ENCODE results near the gene ZNF484. TPM values are rescaled to one million over a fixed set of nuclear protein-coding genes. Genes with fewer than 3 reads are reported as not detected.

Gene ZNF484
- total and polyA plus RNA-seq, 2 donors (not counting 3 experiments of a cell fraction or from before 2014, with no cell fraction given), result 0.88 to 7.2 TPM

- no peak for FAIRE-seq
- H3K4me1 ChIP-seq (ENCODE audit: control insufficient read depth, extremely low read depth, insufficient read depth, low read length), result no peaks in the 10 kb centered on the region
- H4K20me1 ChIP-seq (replicated peaks; ENCODE audit: control insufficient read depth, extremely low read depth, insufficient read depth, low read length), result no peaks in the 10 kb centered on the region
- dilution Hi-C loops (cut with MboI; ENCODE audit: extremely low pct_ligation_motif_present, low sequenced_read_pairs), result no loop called here
- TF ChIP-seq JUN (IDR thresholded peaks at IDR 0.05; ENCODE audit: borderline replicate concordance, insufficient read depth, insufficient read length, low read depth), result no peak
- no peak for TF ChIP-seq POLR2AphosphoS5 (IDR thresholded peaks at IDR 0.05; ENCODE audit: insufficient read depth, low read depth, low read length)
- no peak for TF ChIP-seq EZH2 (IDR thresholded peaks at IDR 0.05; ENCODE audit: borderline replicate concordance, low read depth, low read length, severe bottlenecking)
- TF ChIP-seq GATA2 (IDR thresholded peaks at IDR 0.05; ENCODE audit: insufficient read depth, insufficient read length, low read depth, low read length), result no peak
- no peak for TF ChIP-seq MYC (IDR thresholded peaks at IDR 0.05; ENCODE audit: low read depth, low read length)
- no peak for TF ChIP-seq POLR2A (IDR thresholded peaks at IDR 0.05; ENCODE audit: low read depth, low read length)
- TF ChIP-seq MAX (IDR thresholded peaks at IDR 0.05; ENCODE audit: insufficient read depth, insufficient read length), result no peak
- ChIA-PET POLR2A (no interaction called here), CTCF (interaction anchor here (0.6 to 1.2 kb wide), 3 partner anchors 10 to 181 kb away, joined by 3 to 5 read pairs (median 4); no protein-coding TSS in a partner anchor)
- H3K79me2 ChIP-seq (ENCODE audit: control insufficient read depth, insufficient read depth, low read length), result no peaks in the 10 kb centered on the region
- H3K27ac ChIP-seq (ENCODE audit: insufficient read depth, low read depth, low read length), result no peak overlapping the region
- intact Hi-C loops (cut with micrococcal nuclease), result no loop called here
- no peak overlapping the region for H3K4me3 ChIP-seq (replicated peaks in 1 of 3; ENCODE audit: insufficient read depth in 1 of 3, low read depth in 1 of 3, low read length in 3 of 3)
- H3K27me3 ChIP-seq (ENCODE audit: control insufficient read depth in 2 of 2, insufficient read depth in 2 of 2, low read length in 2 of 2), result no peaks in the 10 kb centered on the region
- no peaks in the 10 kb centered on the region for H3K9me3 ChIP-seq (replicated peaks; ENCODE audit: control insufficient read depth, insufficient read depth, low read length)
- no TSS peak for BruUV-seq (replicated peaks)
- H3K4me2 ChIP-seq (ENCODE audit: insufficient read depth, low read length), result no peak overlapping the region
- no peak overlapping the region for H2AFZ ChIP-seq (ENCODE audit: low read depth, low read length)
- no peak for DNase-seq (ENCODE audit: low read depth, low spot score)
- no peaks in the 10 kb centered on the region for H3K36me3 ChIP-seq (ENCODE audit: control insufficient read depth in 2 of 2, extremely low read depth in 1 of 2, insufficient read depth in 2 of 2, low read length in 2 of 2)
- H3K9ac ChIP-seq (replicated peaks; ENCODE audit: extremely low read depth, insufficient read depth, low read length), result no peak overlapping the region
- H3K9me1 ChIP-seq (replicated peaks; ENCODE audit: control insufficient read depth, extremely low read depth, insufficient read depth, low read length), result no peaks in the 10 kb centered on the region
Observed at GRCh38 chr9:92920437-92920836, 42.6 kb upstream of the ZNF484 start.

GRCh38 chr9:92917176-92917800 lies 39.5 kb upstream of the ZNF484 start:
- Histone ChIP-seq H3K4me2 (ENCODE audit: insufficient read depth, low read length) (no peak overlapping the region), H3K27ac (ENCODE audit: insufficient read depth, low read depth, low read length) (no peak overlapping the region), H2AFZ (ENCODE audit: low read depth, low read length) (no peak overlapping the region), H3K9ac (replicated peaks; ENCODE audit: extremely low read depth, insufficient read depth, low read length) (no peak overlapping the region), H3K27me3 (ENCODE audit: control insufficient read depth in 2 of 2, insufficient read depth in 2 of 2, low read length in 2 of 2) (no peaks in the 10 kb centered on the region), H4K20me1 (replicated peaks; ENCODE audit: control insufficient read depth, extremely low read depth, insufficient read depth, low read length) (no peaks in the 10 kb centered on the region), H3K4me3 (replicated peaks in 1 of 3; ENCODE audit: insufficient read depth in 1 of 3, low read depth in 1 of 3, low read length in 3 of 3) (no peak overlapping the region), H3K4me1 (ENCODE audit: control insufficient read depth, extremely low read depth, insufficient read depth, low read length) (no peaks in the 10 kb centered on the region), H3K9me3 (replicated peaks; ENCODE audit: control insufficient read depth, insufficient read depth, low read length) (no peaks in the 10 kb centered on the region), H3K36me3 (ENCODE audit: control insufficient read depth in 2 of 2, extremely low read depth in 1 of 2, insufficient read depth in 2 of 2, low read length in 2 of 2) (no peaks in the 10 kb centered on the region), H3K79me2 (ENCODE audit: control insufficient read depth, insufficient read depth, low read length) (no peaks in the 10 kb centered on the region), H3K9me1 (replicated peaks; ENCODE audit: control insufficient read depth, extremely low read depth, insufficient read depth, low read length) (no peaks in the 10 kb centered on the region)
- POLR2A ChIA-PET, result no interaction called here
- CTCF ChIA-PET, result no interaction called here
- intact Hi-C loops (cut with micrococcal nuclease), result no loop called here
- dilution Hi-C loops (cut with MboI; ENCODE audit: extremely low pct_ligation_motif_present, low sequenced_read_pairs), result no loop called here
- BruUV-seq (replicated peaks), result no TSS peak
- FAIRE-seq, result no peak
- no peak for TF ChIP-seq POLR2AphosphoS5 (IDR thresholded peaks at IDR 0.05; ENCODE audit: insufficient read depth, low read depth, low read length)
- no peak for TF ChIP-seq MAX (IDR thresholded peaks at IDR 0.05; ENCODE audit: insufficient read depth, insufficient read length)
- no peak for TF ChIP-seq POLR2A (IDR thresholded peaks at IDR 0.05; ENCODE audit: low read depth, low read length)
- TF ChIP-seq EZH2 (IDR thresholded peaks at IDR 0.05; ENCODE audit: borderline replicate concordance, low read depth, low read length, severe bottlenecking), result no peak
- TF ChIP-seq MYC (IDR thresholded peaks at IDR 0.05; ENCODE audit: low read depth, low read length), result no peak
- TF ChIP-seq, protein P1, sequence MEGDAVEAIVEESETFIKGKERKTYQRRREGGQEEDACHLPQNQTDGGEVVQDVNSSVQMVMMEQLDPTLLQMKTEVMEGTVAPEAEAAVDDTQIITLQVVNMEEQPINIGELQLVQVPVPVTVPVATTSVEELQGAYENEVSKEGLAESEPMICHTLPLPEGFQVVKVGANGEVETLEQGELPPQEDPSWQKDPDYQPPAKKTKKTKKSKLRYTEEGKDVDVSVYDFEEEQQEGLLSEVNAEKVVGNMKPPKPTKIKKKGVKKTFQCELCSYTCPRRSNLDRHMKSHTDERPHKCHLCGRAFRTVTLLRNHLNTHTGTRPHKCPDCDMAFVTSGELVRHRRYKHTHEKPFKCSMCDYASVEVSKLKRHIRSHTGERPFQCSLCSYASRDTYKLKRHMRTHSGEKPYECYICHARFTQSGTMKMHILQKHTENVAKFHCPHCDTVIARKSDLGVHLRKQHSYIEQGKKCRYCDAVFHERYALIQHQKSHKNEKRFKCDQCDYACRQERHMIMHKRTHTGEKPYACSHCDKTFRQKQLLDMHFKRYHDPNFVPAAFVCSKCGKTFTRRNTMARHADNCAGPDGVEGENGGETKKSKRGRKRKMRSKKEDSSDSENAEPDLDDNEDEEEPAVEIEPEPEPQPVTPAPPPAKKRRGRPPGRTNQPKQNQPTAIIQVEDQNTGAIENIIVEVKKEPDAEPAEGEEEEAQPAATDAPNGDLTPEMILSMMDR (IDR thresholded peaks at IDR 0.05; ENCODE audit: extremely low read depth in 1 of 2, insufficient read depth in 1 of 2, low read depth in 1 of 2, low read length in 2 of 2), result no peak
- TF ChIP-seq JUN (IDR thresholded peaks at IDR 0.05; ENCODE audit: borderline replicate concordance, insufficient read depth, insufficient read length, low read depth), result no peak
- TF ChIP-seq FOS (IDR thresholded peaks at IDR 0.05; ENCODE audit: borderline replicate concordance, insufficient read depth, low read length), result no peak
- TF ChIP-seq GATA2 (IDR thresholded peaks at IDR 0.05; ENCODE audit: insufficient read depth, insufficient read length, low read depth, low read length), result no peak
- DNase-seq (ENCODE audit: low read depth, low spot score), result no peak
